NOMO-1 (cell line): Measurements from ENCODE around the gene MINAR1.

Source experiments
- DNase-seq, 2 experiments: peaks; one replicate each; lab custom pipeline; 2025; ENCODE audit not compliant: unreplicated experiment in 2 of 2; lab: John Stamatoyannopoulos, UW

MINAR1 gene

GRCh38 chr15:79463043-79463780 is 31.1 kb downstream of the MINAR1 start:
- DNase-seq, result no peak

DNA sequence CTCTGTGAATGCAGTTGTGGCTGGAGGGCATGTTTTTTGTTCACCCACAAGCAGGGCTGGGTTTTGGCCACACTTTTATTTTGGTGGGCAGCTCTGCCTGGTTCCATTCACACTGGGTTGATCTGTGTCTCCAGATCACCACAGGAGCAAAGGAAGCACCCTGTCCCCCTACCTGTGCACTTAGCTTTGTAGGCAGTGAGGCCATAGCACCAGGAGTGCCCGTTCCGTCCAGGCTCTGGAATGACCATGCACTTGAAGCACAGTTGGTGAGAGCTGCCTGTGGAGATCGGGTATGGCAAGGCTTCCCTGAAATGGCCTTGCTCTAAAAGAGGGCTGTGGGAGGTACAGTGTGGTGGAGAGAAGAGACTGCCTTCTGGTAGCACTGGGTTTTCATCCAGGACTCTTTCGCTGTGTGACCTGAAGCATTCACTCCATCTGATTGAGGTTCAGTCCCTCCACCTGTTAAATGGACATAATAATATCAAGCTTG is 31.7 kb downstream of the MINAR1 start:
- DNase-seq, result no peak

DNA sequence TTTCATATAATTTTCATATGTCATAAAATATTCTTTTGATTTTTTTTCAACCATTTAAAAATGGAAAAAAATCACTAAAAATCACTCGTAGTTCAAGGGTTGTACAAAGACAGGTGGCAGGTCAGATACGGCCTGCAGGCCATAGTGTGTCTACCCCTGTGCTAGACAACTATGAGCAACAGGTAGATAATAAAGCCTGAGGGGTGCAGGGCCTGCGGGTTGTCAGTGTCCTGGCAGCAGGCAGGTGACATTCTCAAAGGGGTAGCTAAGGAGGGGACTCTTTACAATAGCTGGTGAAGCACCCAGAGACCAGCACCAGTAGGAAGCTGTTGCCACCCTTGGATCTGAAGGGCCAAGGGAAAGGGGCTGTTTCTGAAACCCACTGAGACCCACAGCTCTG is 34.4 kb downstream of the MINAR1 start:
- DNase-seq, result no peak

- DNase-seq, result no peak
Observed at GRCh38 chr15:79467865-79468586, 35.9 kb downstream of the MINAR1 start.

DNA sequence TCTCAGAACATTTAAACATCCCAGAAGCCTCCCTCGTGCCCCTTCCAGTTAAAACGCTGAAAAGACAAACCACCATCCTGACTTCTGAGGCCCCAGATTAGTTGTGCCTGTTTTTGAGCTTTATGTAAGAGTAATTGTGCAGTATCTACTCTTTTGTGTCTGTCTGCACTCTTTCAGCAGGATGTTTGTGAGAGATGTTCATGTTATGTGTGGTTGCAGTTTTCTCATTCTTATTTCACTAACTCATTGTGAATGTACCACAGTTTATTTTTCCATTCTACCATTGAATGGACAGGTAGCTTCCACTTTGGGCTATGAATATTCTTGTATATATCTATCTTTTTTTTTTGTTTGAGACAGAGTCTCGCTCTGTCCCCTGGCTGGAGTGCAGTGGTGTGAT is 40.3 kb downstream of the MINAR1 start:
- no peak for DNase-seq

GRCh38 chr15:79474252-79474651 is 42.1 kb downstream of the MINAR1 start:
- no peak for DNase-seq

DNA sequence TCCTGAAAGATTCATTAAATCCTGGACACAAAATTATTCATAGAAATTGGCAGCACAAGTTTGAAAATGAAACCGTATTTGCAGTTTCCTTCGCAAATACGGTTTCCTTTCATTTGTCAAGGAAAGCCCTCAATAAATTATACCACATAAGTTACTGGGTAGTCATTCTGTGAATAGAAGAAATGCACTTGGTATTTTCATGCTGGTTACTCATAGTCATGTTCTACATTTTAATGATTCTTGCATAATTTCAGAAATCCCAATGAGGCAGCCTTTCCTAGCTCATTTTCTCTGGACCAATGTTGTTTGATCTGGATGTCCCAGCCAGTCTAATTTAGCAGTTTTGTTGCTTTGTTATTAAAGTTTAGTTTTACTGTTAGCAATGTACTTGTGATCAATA is 43.2 kb downstream of the MINAR1 start:
- DNase-seq, result no peak

GRCh38 chr15:79478108-79478507 is 46.0 kb downstream of the MINAR1 start:
- no peak for DNase-seq

GRCh38 chr15:79479616-79480015 is 47.5 kb downstream of the MINAR1 start:
- no peak for DNase-seq

DNA sequence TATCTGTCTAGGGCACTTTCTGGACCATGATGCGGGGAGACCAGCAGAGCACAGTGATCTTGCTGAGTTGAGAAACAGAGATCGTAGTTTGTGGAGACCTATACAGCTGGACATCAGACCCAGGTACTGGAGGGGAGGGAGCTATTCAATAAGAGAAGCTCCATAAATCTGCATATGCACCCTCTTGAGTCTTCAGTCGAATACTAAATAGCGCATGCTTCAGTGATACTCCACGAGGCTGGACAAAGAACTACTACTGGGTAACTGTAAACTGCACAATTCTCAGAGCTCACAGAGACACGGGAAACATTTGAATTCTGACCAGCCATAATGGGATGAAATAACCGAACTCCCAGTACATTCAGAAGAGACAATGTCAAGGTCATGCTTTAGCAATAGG is 49.7 kb downstream of the MINAR1 start:
- DNase-seq, result no peak
